GM23338 (cell line): ENCODE data around the gene NPR2. TPM values are rescaled to one million over a fixed set of nuclear protein-coding genes. Genes with fewer than 3 reads are reported as not detected.

Experiments used
- ATAC-seq: fragments of 200-7000 bp; cut with Tn5 transposase; 3 replicates; pipeline ENCODE4 v1.9.1; 2020
- DNase-seq: peaks from one replicate; pipeline ENCODE4 v3.0.0-alpha.2; 2015; ENCODE audit warnings: low spot score
- H2AFZ ChIP-seq: fragments of 200-600 bp; sonication (generic); 2 replicates; pipeline ENCODE4 v1.8.0; 2016; ENCODE audit warnings: antibody characterized with exemption, mild to moderate bottlenecking, moderate library complexity
- H3F3A ChIP-seq: fragments of 200-600 bp; sonication (generic); replicated peaks from 2 replicates; pipeline ENCODE4 v1.8.0; 2017; ENCODE audit warnings: antibody characterized with exemption, mixed run types, low read depth
- H3K27ac ChIP-seq: fragments of 200-600 bp; sonication (generic); 2 replicates; pipeline ENCODE4 v1.6.1; 2016; ENCODE audit warnings: low read depth
- H3K27me3 ChIP-seq: fragments of 200-600 bp; sonication (generic); 2 replicates; pipeline ENCODE4 v1.8.0; 2016; ENCODE audit warnings: mild to moderate bottlenecking, mixed run types, moderate library complexity; ENCODE audit not compliant: insufficient read depth
- H3K36me3 ChIP-seq: fragments of 200-600 bp; sonication (generic); 2 replicates; pipeline ENCODE4 v1.8.0; 2016; ENCODE audit warnings: mild to moderate bottlenecking; ENCODE audit not compliant: insufficient read depth
- H3K4me1 ChIP-seq: fragments of 200-600 bp; sonication (generic); 2 replicates; pipeline ENCODE4 v1.8.0; 2016; ENCODE audit warnings: mild to moderate bottlenecking, moderate library complexity; ENCODE audit not compliant: insufficient read depth
- H3K4me2 ChIP-seq: fragments of 200-600 bp; sonication (generic); 2 replicates; pipeline ENCODE4 v1.7.1; 2017; ENCODE audit warnings: mixed run types
- H3K4me3 ChIP-seq: fragments of 200-600 bp; sonication (generic); 2 replicates; pipeline ENCODE4 v1.6.1; 2016; ENCODE audit warnings: mixed run types
- H3K79me2 ChIP-seq: fragments of 200-600 bp; sonication (generic); replicated peaks from 2 replicates; pipeline ENCODE4 v1.8.0; 2017; ENCODE audit warnings: mild to moderate bottlenecking; ENCODE audit not compliant: insufficient read depth
- H3K9me2 ChIP-seq: fragments of 200-600 bp; sonication (generic); 2 replicates; pipeline ENCODE4 v1.8.0; 2017; ENCODE audit not compliant: insufficient read depth
- H4K20me1 ChIP-seq: fragments of 200-600 bp; sonication (generic); replicated peaks from 2 replicates; pipeline ENCODE4 v1.8.0; 2017; ENCODE audit warnings: mild to moderate bottlenecking; ENCODE audit not compliant: insufficient read depth
- H3K27ac Mint-ChIP-seq: 2 replicates; pipeline ENCODE4 v1.8.0; 2020; ENCODE audit warnings: inconsistent platforms, mild to moderate bottlenecking, moderate library complexity, mixed read lengths
- H3K27me3 Mint-ChIP-seq: 3 replicates; pipeline ENCODE4 v1.8.0; 2022; ENCODE audit warnings: low read depth, mild to moderate bottlenecking, moderate library complexity, mixed read lengths, inconsistent platforms; ENCODE audit not compliant: insufficient read depth, poor library complexity
- H3K36me3 Mint-ChIP-seq: 3 replicates; pipeline ENCODE4 v1.8.0; 2021; ENCODE audit warnings: low read depth, mild to moderate bottlenecking, inconsistent platforms, moderate library complexity, mixed read lengths
- H3K4me1 Mint-ChIP-seq: 3 replicates; pipeline ENCODE4 v1.8.0; 2020; ENCODE audit warnings: mild to moderate bottlenecking, inconsistent platforms, mixed read lengths
- H3K4me3 Mint-ChIP-seq: 3 replicates; pipeline ENCODE4 v1.8.0; 2021; ENCODE audit warnings: moderate library complexity, mild to moderate bottlenecking, inconsistent platforms, mixed read lengths
- H3K9me3 Mint-ChIP-seq: 3 replicates; pipeline ENCODE4 v1.8.0; 2020; ENCODE audit warnings: moderate library complexity, mild to moderate bottlenecking, inconsistent platforms, mixed read lengths
- CREB1 ChIP-seq: fragments of 250-450 bp; sonication (Bioruptor Pico); IDR thresholded peaks from 2 replicates; pipeline ENCODE4 v1.5.0; 2020; ENCODE audit warnings: low read depth, mild to moderate bottlenecking, moderate library complexity
- ETS1 ChIP-seq: IDR thresholded peaks from 2 replicates; pipeline ENCODE4 v1.6.1; 2016; ENCODE audit warnings: antibody characterized with exemption
- EZH2 ChIP-seq: fragments of 200-600 bp; sonication (generic); IDR thresholded peaks from one replicate; pipeline ENCODE4 v1.8.0; 2017; ENCODE audit warnings: antibody characterized with exemption, mild to moderate bottlenecking, low read depth; ENCODE audit not compliant: unreplicated experiment
- NANOG ChIP-seq: IDR thresholded peaks from 2 replicates; pipeline ENCODE4 v1.6.1; 2016; ENCODE audit warnings: antibody characterized with exemption, borderline replicate concordance
- POLR2AphosphoS5 ChIP-seq: IDR thresholded peaks from 2 replicates; pipeline ENCODE4 v1.6.1; 2016; ENCODE audit warnings: antibody characterized with exemption, low read depth
- REST ChIP-seq: IDR thresholded peaks from one replicate; pipeline ENCODE4 v1.6.1; 2018; ENCODE audit warnings: antibody characterized with exemption; ENCODE audit not compliant: unreplicated experiment
- STAT1 ChIP-seq: IDR thresholded peaks from one replicate; pipeline ENCODE4 v1.6.1; 2016; ENCODE audit warnings: antibody characterized with exemption; ENCODE audit not compliant: unreplicated experiment
- ZNF114 ChIP-seq: fragments of 250-450 bp; sonication (Bioruptor Pico); IDR thresholded peaks from 2 replicates; pipeline ENCODE4 v1.5.0; 2020; ENCODE audit warnings: mild to moderate bottlenecking, moderate library complexity
- ZNF462 ChIP-seq: fragments of 250-450 bp; sonication (Bioruptor Pico); IDR thresholded peaks from 2 replicates; pipeline ENCODE4 v1.5.0; 2020; ENCODE audit warnings: mild to moderate bottlenecking, moderate library complexity
- polyA plus RNA-seq: library from polyadenylated mRNA; unstranded; fragments of >200 nt; fragmentation: Nextera tagmentation; extraction: Ambion mirVana; gene quantifications from 2 replicates; pipeline ENCODE4 v1.2.1, GENCODE V29; 2016
- total RNA-seq: library from RNA; depleted of rRNA; stranded (reverse); fragments of >200 nt; shearing (Covaris generic); gene quantifications from 2 replicates; pipeline ENCODE4 v1.2.3, GENCODE V29; 2014

The NPR2 gene
- total and polyA plus RNA-seq, 2 experiments from 2014 or later = 9.0 to 14.4 TPM

GRCh38 chr9:35769763-35770162 lies 21.6 kb upstream of the NPR2 start:
- TF ChIP-seq CREB1 (CRISPR knock-in tag) (no peak), ZNF462 (CRISPR knock-in tag) (no peak), ZNF114 (CRISPR knock-in tag) (no peak), STAT1 (no peak), ETS1 (no peak), POLR2AphosphoS5 (no peak), EZH2 (no peak), NANOG (no peak), REST (no peak)
- H3K27ac ChIP-seq = no peak overlapping the region
- 0 out of 2 replicates have a peak, but pooled peaks cover under 1% of the 10 kb centered on the region for H3F3A ChIP-seq
- H3K36me3 ChIP-seq = no peaks in the 10 kb centered on the region
- H3K4me1 ChIP-seq = no peaks in the 10 kb centered on the region
- peaks cover 3% of the 10 kb centered on the region; the same call in 1 of the 2 replicates for H4K20me1 ChIP-seq
- no peak overlapping the region for H3K4me3 ChIP-seq
- Mint-ChIP-seq H3K27me3 (no peaks in the 10 kb centered on the region), H3K4me1 (peaks cover 1% of the 10 kb centered on the region), H3K27ac (no peak overlapping the region), H3K9me3 (no peaks in the 10 kb centered on the region), H3K36me3 (no peaks in the 10 kb centered on the region), H3K4me3 (no peak overlapping the region)
- H3K27me3 ChIP-seq = no peaks in the 10 kb centered on the region
- H3K9me2 ChIP-seq = no peaks in the 10 kb centered on the region
- no peak for DNase-seq
- no peak for ATAC-seq
- H3K79me2 ChIP-seq = peaks cover 10% of the 10 kb centered on the region
- no peak overlapping the region for H3K4me2 ChIP-seq
- no peak overlapping the region for H2AFZ ChIP-seq
